ENCODE data around the gene PTCD3. TPM values are rescaled to one million over a fixed set of nuclear protein-coding genes. Genes with fewer than 3 reads are reported as not detected.

Gene PTCD3
- total RNA-seq, 2 donors from 2014 or later: 96.2 to 108 TPM

DNA sequence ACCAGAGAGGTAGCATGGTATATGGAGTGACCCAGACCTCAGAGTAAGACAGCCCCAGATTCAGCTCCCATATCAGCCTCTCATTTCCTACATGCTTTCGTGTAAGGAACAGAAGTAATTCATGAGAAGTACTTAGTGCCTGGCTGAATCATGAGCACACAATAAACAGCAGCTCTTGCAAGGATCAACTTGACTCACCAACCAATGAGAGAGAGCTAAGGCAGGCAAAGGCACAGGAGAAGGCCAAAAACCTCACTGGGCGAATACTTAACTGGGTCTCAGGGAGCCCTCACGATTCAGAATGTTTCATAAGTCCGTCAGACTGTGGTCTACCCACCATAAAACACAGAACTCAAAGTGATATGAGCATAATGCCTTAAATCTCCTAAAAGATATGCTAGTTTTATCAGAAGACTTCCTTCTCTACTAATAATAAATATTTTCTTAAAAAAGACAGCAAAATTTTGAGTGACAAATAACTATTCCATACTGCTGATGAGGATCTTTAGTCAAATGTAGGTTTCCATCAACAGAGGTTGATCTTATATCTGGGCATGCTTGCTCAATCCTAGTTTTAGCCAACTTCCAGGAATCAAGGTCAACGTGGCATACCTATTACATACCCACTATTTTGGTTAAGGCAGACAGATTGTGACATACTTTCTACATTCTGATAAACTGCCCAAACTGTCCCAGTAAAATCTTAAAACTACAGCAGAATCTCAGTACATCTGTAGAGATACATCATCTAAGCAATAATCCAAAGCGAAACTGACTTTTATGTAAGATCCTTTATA is 54.3 kb downstream of the PTCD3 start:
- H3K9me3 ChIP-seq: no peaks in the 10 kb centered on the region
- H3K4me1 ChIP-seq: no peaks in the 10 kb centered on the region
- no peak overlapping the region for H3K4me3 ChIP-seq
- no peaks in the 10 kb centered on the region for H3K27me3 ChIP-seq
- TF ChIP-seq, protein P1, sequence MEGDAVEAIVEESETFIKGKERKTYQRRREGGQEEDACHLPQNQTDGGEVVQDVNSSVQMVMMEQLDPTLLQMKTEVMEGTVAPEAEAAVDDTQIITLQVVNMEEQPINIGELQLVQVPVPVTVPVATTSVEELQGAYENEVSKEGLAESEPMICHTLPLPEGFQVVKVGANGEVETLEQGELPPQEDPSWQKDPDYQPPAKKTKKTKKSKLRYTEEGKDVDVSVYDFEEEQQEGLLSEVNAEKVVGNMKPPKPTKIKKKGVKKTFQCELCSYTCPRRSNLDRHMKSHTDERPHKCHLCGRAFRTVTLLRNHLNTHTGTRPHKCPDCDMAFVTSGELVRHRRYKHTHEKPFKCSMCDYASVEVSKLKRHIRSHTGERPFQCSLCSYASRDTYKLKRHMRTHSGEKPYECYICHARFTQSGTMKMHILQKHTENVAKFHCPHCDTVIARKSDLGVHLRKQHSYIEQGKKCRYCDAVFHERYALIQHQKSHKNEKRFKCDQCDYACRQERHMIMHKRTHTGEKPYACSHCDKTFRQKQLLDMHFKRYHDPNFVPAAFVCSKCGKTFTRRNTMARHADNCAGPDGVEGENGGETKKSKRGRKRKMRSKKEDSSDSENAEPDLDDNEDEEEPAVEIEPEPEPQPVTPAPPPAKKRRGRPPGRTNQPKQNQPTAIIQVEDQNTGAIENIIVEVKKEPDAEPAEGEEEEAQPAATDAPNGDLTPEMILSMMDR (IDR thresholded peaks at IDR 0.05): no peak
- H3K9ac ChIP-seq (ENCODE audit: low read depth in 2 of 2, low read length in 2 of 2): no peak overlapping the region
- H3K27ac ChIP-seq: no peak overlapping the region
- peaks cover 4% of the 10 kb centered on the region for H3K36me3 ChIP-seq
- no peak for DNase-seq
- intact Hi-C loops (cut with DNase I): loop anchor here (5.0 kb wide), 1 partner anchor 33 kb away; no protein-coding TSS in a partner anchor

DNA sequence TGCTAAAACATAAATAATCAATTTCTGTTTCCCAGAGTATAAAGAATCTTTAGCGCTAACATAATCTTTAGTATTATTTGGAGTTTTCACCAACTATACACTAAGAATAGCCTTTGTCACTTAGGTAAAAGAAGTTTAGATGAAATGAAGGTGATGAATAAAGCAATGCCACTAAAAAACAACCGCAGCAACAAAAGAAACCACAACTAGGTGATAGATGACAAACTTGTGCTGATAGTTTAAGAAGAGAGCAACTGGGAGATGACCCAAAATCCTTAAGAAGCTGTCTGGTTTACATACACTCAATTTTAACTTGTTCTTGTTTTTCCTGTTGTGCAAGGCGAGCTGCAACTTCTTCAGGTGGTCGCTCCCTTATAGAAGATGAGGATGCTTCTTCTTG is 64.4 kb downstream of the PTCD3 start:
- Histone ChIP-seq H3K4me1 (no peaks in the 10 kb centered on the region), H3K36me3 (peaks cover 16% of the 10 kb centered on the region), H3K9ac (ENCODE audit: low read depth in 2 of 2, low read length in 2 of 2) (no peak overlapping the region), H3K27ac (no peak overlapping the region), H3K4me3 (no peak overlapping the region), H3K27me3 (no peaks in the 10 kb centered on the region), H3K9me3 (no peaks in the 10 kb centered on the region)
- TF ChIP-seq, protein P1 (IDR thresholded peaks at IDR 0.05): no peak
- DNase-seq: no peak
- intact Hi-C loops (cut with DNase I): no loop called here

DNA sequence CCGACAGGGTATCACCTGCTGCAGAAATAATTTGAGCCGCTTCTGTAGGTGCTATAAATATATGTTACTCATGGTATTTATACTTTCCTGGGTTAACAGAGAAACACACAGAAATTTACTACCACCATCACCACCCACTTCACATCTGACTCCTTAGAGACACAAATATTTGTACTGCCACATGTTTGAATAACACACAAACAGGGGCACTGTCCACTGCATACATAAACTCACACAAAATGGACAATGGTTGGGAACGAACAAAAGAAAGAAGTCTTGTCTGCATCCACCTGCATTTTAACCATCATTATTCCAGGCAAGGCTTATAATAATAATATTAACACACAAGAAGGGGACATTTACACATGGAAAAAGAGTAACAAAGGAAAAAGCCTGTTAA is 65.3 kb downstream of the PTCD3 start:
- DNase-seq: no peak
- Histone ChIP-seq H3K4me3 (no peak overlapping the region), H3K27ac (no peak overlapping the region), H3K9me3 (no peaks in the 10 kb centered on the region), H3K4me1 (no peaks in the 10 kb centered on the region), H3K9ac (ENCODE audit: low read depth in 2 of 2, low read length in 2 of 2) (no peak overlapping the region), H3K27me3 (no peaks in the 10 kb centered on the region), H3K36me3 (peaks cover 15% of the 10 kb centered on the region)
- TF ChIP-seq, protein P1 (IDR thresholded peaks at IDR 0.05): no peak
- intact Hi-C loops (cut with DNase I): no loop called here

DNA sequence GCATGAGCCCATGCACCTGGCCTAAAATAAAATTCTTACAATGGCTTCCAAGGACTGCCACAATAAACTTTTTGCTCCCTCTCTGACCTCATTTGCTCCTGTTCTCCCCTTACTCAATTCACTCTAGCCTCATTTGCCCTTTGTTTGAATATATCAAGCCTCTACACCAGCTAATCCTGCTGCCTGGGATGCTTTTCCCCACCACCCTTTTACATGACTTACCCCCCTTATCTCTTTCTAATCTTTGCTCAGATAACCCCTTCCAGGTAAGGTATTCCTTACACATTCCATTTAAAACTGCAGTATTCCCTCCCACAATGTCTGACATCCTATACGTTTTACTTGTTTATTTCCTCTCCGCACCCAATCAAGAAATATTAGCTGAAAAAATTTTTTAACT is 66.6 kb downstream of the PTCD3 start:
- TF ChIP-seq, protein P1 (IDR thresholded peaks at IDR 0.05): no peak
- H3K4me3 ChIP-seq: no peak overlapping the region
- H3K9ac ChIP-seq (ENCODE audit: low read depth in 2 of 2, low read length in 2 of 2): no peak overlapping the region
- no peaks in the 10 kb centered on the region for H3K9me3 ChIP-seq
- H3K36me3 ChIP-seq: peaks cover 10% of the 10 kb centered on the region
- DNase-seq: no peak
- H3K27ac ChIP-seq: no peak overlapping the region
- no peaks in the 10 kb centered on the region for H3K4me1 ChIP-seq
- H3K27me3 ChIP-seq: no peaks in the 10 kb centered on the region
- intact Hi-C loops (cut with DNase I): no loop called here

DNA sequence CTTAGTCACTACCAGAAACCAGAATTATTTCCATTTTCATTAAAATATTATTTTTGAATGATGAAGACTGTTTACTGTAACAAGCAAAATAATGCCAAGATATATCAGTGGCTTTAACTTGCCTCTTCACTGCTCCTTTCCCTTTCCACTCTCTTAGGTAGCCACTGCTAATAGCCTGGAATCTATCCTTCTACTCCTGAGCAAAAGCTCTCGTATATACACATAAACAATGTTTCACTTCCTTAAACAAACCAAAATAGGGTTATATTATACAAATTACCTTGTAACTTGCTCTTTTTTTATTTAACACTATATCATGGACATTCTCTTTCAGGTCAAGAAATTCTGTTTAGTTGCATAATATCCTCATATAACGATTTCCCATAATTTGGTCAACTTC is 68.4 kb downstream of the PTCD3 start:
- H3K9me3 ChIP-seq: no peaks in the 10 kb centered on the region
- H3K9ac ChIP-seq (ENCODE audit: low read depth in 2 of 2, low read length in 2 of 2): no peak overlapping the region
- H3K27ac ChIP-seq: no peak overlapping the region

More for the DNA sequence above, 68.4 kb downstream of the PTCD3 start:
- intact Hi-C loops (cut with DNase I): no loop called here
- TF ChIP-seq, protein P1 (IDR thresholded peaks at IDR 0.05): no peak
- no peaks in the 10 kb centered on the region for H3K4me1 ChIP-seq
- no peaks in the 10 kb centered on the region for H3K27me3 ChIP-seq
- no peak overlapping the region for H3K4me3 ChIP-seq
- DNase-seq: no peak
- no peaks in the 10 kb centered on the region for H3K36me3 ChIP-seq
